Measurements from ENCODE around the gene CNGA2. TPM values are rescaled to one million over a fixed set of nuclear protein-coding genes. Genes with fewer than 3 reads are reported as not detected.

The CNGA2 gene
- total RNA-seq, 2 donors from 2014 or later: not detected

GRCh38 chrX:151702741-151703340 lies 31.7 kb upstream of the CNGA2 start:
- no peak overlapping the region for H3K27ac ChIP-seq
- no peak overlapping the region for H3K9ac ChIP-seq (ENCODE audit: low read depth in 2 of 2, low read length in 2 of 2)
- H3K36me3 ChIP-seq: no peaks in the 10 kb centered on the region
- TF ChIP-seq CTCF (IDR thresholded peaks at IDR 0.05): no peak
- no peaks in the 10 kb centered on the region for H3K4me1 ChIP-seq
- H3K27me3 ChIP-seq: no peaks in the 10 kb centered on the region
- DNase-seq: no peak
- H3K4me3 ChIP-seq: no peak overlapping the region
- intact Hi-C loops (cut with DNase I): no loop called here
- no peaks in the 10 kb centered on the region for H3K9me3 ChIP-seq

- Histone ChIP-seq H3K27me3 (no peaks in the 10 kb centered on the region), H3K4me1 (no peaks in the 10 kb centered on the region), H3K9ac (ENCODE audit: low read depth in 2 of 2, low read length in 2 of 2) (no peak overlapping the region), H3K4me3 (no peak overlapping the region), H3K27ac (no peak overlapping the region), H3K36me3 (no peaks in the 10 kb centered on the region), H3K9me3 (no peaks in the 10 kb centered on the region)
- no peak for TF ChIP-seq CTCF (IDR thresholded peaks at IDR 0.05)
- no peak for DNase-seq
- intact Hi-C loops (cut with DNase I): no loop called here
Measured at GRCh38 chrX:151703487-151703886, 31.1 kb upstream of the CNGA2 start.

GRCh38 chrX:151704041-151704663 lies 30.4 kb upstream of the CNGA2 start:
- Histone ChIP-seq H3K36me3 (no peaks in the 10 kb centered on the region), H3K9ac (ENCODE audit: low read depth in 2 of 2, low read length in 2 of 2) (no peak overlapping the region), H3K9me3 (no peaks in the 10 kb centered on the region), H3K4me1 (no peaks in the 10 kb centered on the region), H3K27ac (no peak overlapping the region), H3K4me3 (no peak overlapping the region), H3K27me3 (no peaks in the 10 kb centered on the region)
- intact Hi-C loops (cut with DNase I): no loop called here
- no peak for DNase-seq
- no peak for TF ChIP-seq CTCF (IDR thresholded peaks at IDR 0.05)

GRCh38 chrX:151708821-151709220 lies 25.7 kb upstream of the CNGA2 start:
- no peak overlapping the region for H3K9ac ChIP-seq (ENCODE audit: low read depth in 2 of 2, low read length in 2 of 2)
- no peak for TF ChIP-seq CTCF (IDR thresholded peaks at IDR 0.05)
- no peaks in the 10 kb centered on the region for H3K27me3 ChIP-seq
- no peak overlapping the region for H3K4me3 ChIP-seq
- DNase-seq: no peak
- no peaks in the 10 kb centered on the region for H3K4me1 ChIP-seq
- H3K36me3 ChIP-seq: no peaks in the 10 kb centered on the region
- no peak overlapping the region for H3K27ac ChIP-seq
- intact Hi-C loops (cut with DNase I): no loop called here
- no peaks in the 10 kb centered on the region for H3K9me3 ChIP-seq

GRCh38 chrX:151710457-151710856 lies 24.1 kb upstream of the CNGA2 start:
- Histone ChIP-seq H3K4me1 (no peaks in the 10 kb centered on the region), H3K9me3 (no peaks in the 10 kb centered on the region), H3K36me3 (no peaks in the 10 kb centered on the region), H3K27me3 (no peaks in the 10 kb centered on the region), H3K4me3 (no peak overlapping the region), H3K9ac (ENCODE audit: low read depth in 2 of 2, low read length in 2 of 2) (no peak overlapping the region), H3K27ac (no peak overlapping the region)
- no peak for TF ChIP-seq CTCF (IDR thresholded peaks at IDR 0.05)
- no peak for DNase-seq
- intact Hi-C loops (cut with DNase I): no loop called here
